GM23338 (cell line): ENCODE results near the gene FAM120A. TPM values are rescaled to one million over a fixed set of nuclear protein-coding genes. Genes with fewer than 3 reads are reported as not detected.

Source experiments
- ATAC-seq: fragments of 200-7000 bp; cut with Tn5 transposase; 3 replicates; pipeline ENCODE4 v1.9.1; 2020
- DNase-seq: peaks from one replicate; pipeline ENCODE4 v3.0.0-alpha.2; 2015; ENCODE audit warnings: low spot score
- H2AFZ ChIP-seq: fragments of 200-600 bp; sonication (generic); 2 replicates; pipeline ENCODE4 v1.8.0; 2016; ENCODE audit warnings: antibody characterized with exemption, mild to moderate bottlenecking, moderate library complexity
- H3F3A ChIP-seq: fragments of 200-600 bp; sonication (generic); replicated peaks from 2 replicates; pipeline ENCODE4 v1.8.0; 2017; ENCODE audit warnings: antibody characterized with exemption, mixed run types, low read depth
- H3K27ac ChIP-seq: fragments of 200-600 bp; sonication (generic); 2 replicates; pipeline ENCODE4 v1.6.1; 2016; ENCODE audit warnings: low read depth
- H3K27me3 ChIP-seq: fragments of 200-600 bp; sonication (generic); 2 replicates; pipeline ENCODE4 v1.8.0; 2016; ENCODE audit warnings: mild to moderate bottlenecking, mixed run types, moderate library complexity; ENCODE audit not compliant: insufficient read depth
- H3K36me3 ChIP-seq: fragments of 200-600 bp; sonication (generic); 2 replicates; pipeline ENCODE4 v1.8.0; 2016; ENCODE audit warnings: mild to moderate bottlenecking; ENCODE audit not compliant: insufficient read depth
- H3K4me1 ChIP-seq: fragments of 200-600 bp; sonication (generic); 2 replicates; pipeline ENCODE4 v1.8.0; 2016; ENCODE audit warnings: mild to moderate bottlenecking, moderate library complexity; ENCODE audit not compliant: insufficient read depth
- H3K4me2 ChIP-seq: fragments of 200-600 bp; sonication (generic); 2 replicates; pipeline ENCODE4 v1.7.1; 2017; ENCODE audit warnings: mixed run types
- H3K4me3 ChIP-seq: fragments of 200-600 bp; sonication (generic); 2 replicates; pipeline ENCODE4 v1.6.1; 2016; ENCODE audit warnings: mixed run types
- H3K79me2 ChIP-seq: fragments of 200-600 bp; sonication (generic); replicated peaks from 2 replicates; pipeline ENCODE4 v1.8.0; 2017; ENCODE audit warnings: mild to moderate bottlenecking; ENCODE audit not compliant: insufficient read depth
- H3K9me2 ChIP-seq: fragments of 200-600 bp; sonication (generic); 2 replicates; pipeline ENCODE4 v1.8.0; 2017; ENCODE audit not compliant: insufficient read depth
- H4K20me1 ChIP-seq: fragments of 200-600 bp; sonication (generic); replicated peaks from 2 replicates; pipeline ENCODE4 v1.8.0; 2017; ENCODE audit warnings: mild to moderate bottlenecking; ENCODE audit not compliant: insufficient read depth
- H3K27ac Mint-ChIP-seq: 2 replicates; pipeline ENCODE4 v1.8.0; 2020; ENCODE audit warnings: inconsistent platforms, mild to moderate bottlenecking, moderate library complexity, mixed read lengths
- H3K27me3 Mint-ChIP-seq: 3 replicates; pipeline ENCODE4 v1.8.0; 2022; ENCODE audit warnings: low read depth, mild to moderate bottlenecking, moderate library complexity, mixed read lengths, inconsistent platforms; ENCODE audit not compliant: insufficient read depth, poor library complexity
- H3K36me3 Mint-ChIP-seq: 3 replicates; pipeline ENCODE4 v1.8.0; 2021; ENCODE audit warnings: low read depth, mild to moderate bottlenecking, inconsistent platforms, moderate library complexity, mixed read lengths
- H3K4me1 Mint-ChIP-seq: 3 replicates; pipeline ENCODE4 v1.8.0; 2020; ENCODE audit warnings: mild to moderate bottlenecking, inconsistent platforms, mixed read lengths
- H3K4me3 Mint-ChIP-seq: 3 replicates; pipeline ENCODE4 v1.8.0; 2021; ENCODE audit warnings: moderate library complexity, mild to moderate bottlenecking, inconsistent platforms, mixed read lengths
- H3K9me3 Mint-ChIP-seq: 3 replicates; pipeline ENCODE4 v1.8.0; 2020; ENCODE audit warnings: moderate library complexity, mild to moderate bottlenecking, inconsistent platforms, mixed read lengths
- CREB1 ChIP-seq: fragments of 250-450 bp; sonication (Bioruptor Pico); IDR thresholded peaks from 2 replicates; pipeline ENCODE4 v1.5.0; 2020; ENCODE audit warnings: low read depth, mild to moderate bottlenecking, moderate library complexity
- EZH2 ChIP-seq: fragments of 200-600 bp; sonication (generic); IDR thresholded peaks from one replicate; pipeline ENCODE4 v1.8.0; 2017; ENCODE audit warnings: antibody characterized with exemption, mild to moderate bottlenecking, low read depth; ENCODE audit not compliant: unreplicated experiment
- EZH2phosphoT487 ChIP-seq: fragments of 200-600 bp; sonication (generic); IDR thresholded peaks from one replicate; pipeline ENCODE4 v1.8.1; 2018; ENCODE audit warnings: antibody characterized with exemption; ENCODE audit not compliant: unreplicated experiment
- JUNB ChIP-seq: IDR thresholded peaks from one replicate; pipeline ENCODE4 v1.6.1; 2016; ENCODE audit warnings: antibody characterized with exemption; ENCODE audit not compliant: unreplicated experiment
- NANOG ChIP-seq: IDR thresholded peaks from 2 replicates; pipeline ENCODE4 v1.6.1; 2016; ENCODE audit warnings: antibody characterized with exemption, borderline replicate concordance
- POLR2AphosphoS5 ChIP-seq: IDR thresholded peaks from 2 replicates; pipeline ENCODE4 v1.6.1; 2016; ENCODE audit warnings: antibody characterized with exemption, low read depth
- STAT1 ChIP-seq: IDR thresholded peaks from one replicate; pipeline ENCODE4 v1.6.1; 2016; ENCODE audit warnings: antibody characterized with exemption; ENCODE audit not compliant: unreplicated experiment
- ZNF114 ChIP-seq: fragments of 250-450 bp; sonication (Bioruptor Pico); IDR thresholded peaks from 2 replicates; pipeline ENCODE4 v1.5.0; 2020; ENCODE audit warnings: mild to moderate bottlenecking, moderate library complexity
- ZNF331 ChIP-seq: fragments of 250-450 bp; sonication (Bioruptor Pico); IDR thresholded peaks from 2 replicates; pipeline ENCODE4 v1.5.0; 2020; ENCODE audit warnings: low read depth, mild to moderate bottlenecking, moderate library complexity
- polyA plus RNA-seq: library from polyadenylated mRNA; unstranded; fragments of >200 nt; fragmentation: Nextera tagmentation; extraction: Ambion mirVana; gene quantifications from 2 replicates; pipeline ENCODE4 v1.2.1, GENCODE V29; 2016
- total RNA-seq: library from RNA; depleted of rRNA; stranded (reverse); fragments of >200 nt; shearing (Covaris generic); gene quantifications from 2 replicates; pipeline ENCODE4 v1.2.3, GENCODE V29; 2014
- TF ChIP-seq, protein P1 (sequence below): fragments of 250-450 bp; sonication (Bioruptor Pico); IDR thresholded peaks from 2 replicates; pipeline ENCODE4 v1.5.0; 2020; ENCODE audit warnings: mild to moderate bottlenecking, moderate library complexity
- TF ChIP-seq, protein P2 (sequence below), 2 experiments: fragments of 200-600 bp in 1 of 2; sonication (generic) in 1 of 2; conservative IDR thresholded peaks; 2 replicates each; pipeline versions ENCODE4 v1.5.1 to v1.6.1; 2016 to 2017; ENCODE audit warnings: antibody characterized with exemption in 2 of 2, low read depth in 2 of 2, mild to moderate bottlenecking in 2 of 2, moderate library complexity in 1 of 2
- TF ChIP-seq, protein P3 (sequence below): IDR thresholded peaks from 2 replicates; pipeline ENCODE4 v1.6.1; 2016; ENCODE audit warnings: antibody characterized with exemption
- TF ChIP-seq, protein P4 (sequence below): IDR thresholded peaks from one replicate; pipeline ENCODE4 v1.6.1; 2018; ENCODE audit warnings: antibody characterized with exemption; ENCODE audit not compliant: unreplicated experiment

Gene FAM120A
- total and polyA plus RNA-seq, 2 experiments from 2014 or later, result 28.2 to 52.5 TPM

DNA sequence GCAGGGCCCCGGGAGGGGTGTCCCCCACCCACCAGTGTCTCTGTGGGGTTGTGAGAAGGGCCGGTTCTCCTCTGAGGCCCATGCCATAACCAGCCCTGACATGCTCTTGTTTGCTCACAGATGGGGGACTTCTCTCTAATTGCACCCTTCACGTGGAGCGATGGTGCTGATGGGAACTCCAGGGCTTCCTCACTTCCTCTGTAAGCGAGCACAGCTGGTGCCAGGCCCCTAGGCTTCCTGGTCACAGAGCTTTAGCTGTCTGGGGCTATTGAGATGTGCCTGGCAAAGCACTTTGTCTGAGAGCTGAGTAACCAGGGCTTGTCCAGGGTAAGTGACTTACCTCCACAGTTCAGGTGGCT is 161.3 kb downstream of the FAM120A start:
- Histone ChIP-seq H3K27me3 (no peaks in the 10 kb centered on the region), H3K36me3 (no peaks in the 10 kb centered on the region), H3K27ac (no peak overlapping the region), H3K4me1 (peaks cover 12% of the 10 kb centered on the region), H3K9me2 (0 out of 2 replicates have a peak, but pooled peaks cover 7% of the 10 kb centered on the region), H4K20me1 (no peaks in the 10 kb centered on the region), H3K4me3 (no peak overlapping the region), H3K4me2 (no peak overlapping the region), H3K79me2 (peaks cover 24% of the 10 kb centered on the region), H2AFZ (no peak overlapping the region), H3F3A (peaks cover 8% of the 10 kb centered on the region; the same call in 1 of the 2 replicates)
- ATAC-seq (no peak), DNase-seq (no peak)
- no peak for TF ChIP-seq EZH2phosphoT487
- no peak for TF ChIP-seq EZH2
- TF ChIP-seq NANOG, result no peak
- no peak for TF ChIP-seq POLR2AphosphoS5
- TF ChIP-seq STAT1, result no peak
- TF ChIP-seq, protein P1, sequence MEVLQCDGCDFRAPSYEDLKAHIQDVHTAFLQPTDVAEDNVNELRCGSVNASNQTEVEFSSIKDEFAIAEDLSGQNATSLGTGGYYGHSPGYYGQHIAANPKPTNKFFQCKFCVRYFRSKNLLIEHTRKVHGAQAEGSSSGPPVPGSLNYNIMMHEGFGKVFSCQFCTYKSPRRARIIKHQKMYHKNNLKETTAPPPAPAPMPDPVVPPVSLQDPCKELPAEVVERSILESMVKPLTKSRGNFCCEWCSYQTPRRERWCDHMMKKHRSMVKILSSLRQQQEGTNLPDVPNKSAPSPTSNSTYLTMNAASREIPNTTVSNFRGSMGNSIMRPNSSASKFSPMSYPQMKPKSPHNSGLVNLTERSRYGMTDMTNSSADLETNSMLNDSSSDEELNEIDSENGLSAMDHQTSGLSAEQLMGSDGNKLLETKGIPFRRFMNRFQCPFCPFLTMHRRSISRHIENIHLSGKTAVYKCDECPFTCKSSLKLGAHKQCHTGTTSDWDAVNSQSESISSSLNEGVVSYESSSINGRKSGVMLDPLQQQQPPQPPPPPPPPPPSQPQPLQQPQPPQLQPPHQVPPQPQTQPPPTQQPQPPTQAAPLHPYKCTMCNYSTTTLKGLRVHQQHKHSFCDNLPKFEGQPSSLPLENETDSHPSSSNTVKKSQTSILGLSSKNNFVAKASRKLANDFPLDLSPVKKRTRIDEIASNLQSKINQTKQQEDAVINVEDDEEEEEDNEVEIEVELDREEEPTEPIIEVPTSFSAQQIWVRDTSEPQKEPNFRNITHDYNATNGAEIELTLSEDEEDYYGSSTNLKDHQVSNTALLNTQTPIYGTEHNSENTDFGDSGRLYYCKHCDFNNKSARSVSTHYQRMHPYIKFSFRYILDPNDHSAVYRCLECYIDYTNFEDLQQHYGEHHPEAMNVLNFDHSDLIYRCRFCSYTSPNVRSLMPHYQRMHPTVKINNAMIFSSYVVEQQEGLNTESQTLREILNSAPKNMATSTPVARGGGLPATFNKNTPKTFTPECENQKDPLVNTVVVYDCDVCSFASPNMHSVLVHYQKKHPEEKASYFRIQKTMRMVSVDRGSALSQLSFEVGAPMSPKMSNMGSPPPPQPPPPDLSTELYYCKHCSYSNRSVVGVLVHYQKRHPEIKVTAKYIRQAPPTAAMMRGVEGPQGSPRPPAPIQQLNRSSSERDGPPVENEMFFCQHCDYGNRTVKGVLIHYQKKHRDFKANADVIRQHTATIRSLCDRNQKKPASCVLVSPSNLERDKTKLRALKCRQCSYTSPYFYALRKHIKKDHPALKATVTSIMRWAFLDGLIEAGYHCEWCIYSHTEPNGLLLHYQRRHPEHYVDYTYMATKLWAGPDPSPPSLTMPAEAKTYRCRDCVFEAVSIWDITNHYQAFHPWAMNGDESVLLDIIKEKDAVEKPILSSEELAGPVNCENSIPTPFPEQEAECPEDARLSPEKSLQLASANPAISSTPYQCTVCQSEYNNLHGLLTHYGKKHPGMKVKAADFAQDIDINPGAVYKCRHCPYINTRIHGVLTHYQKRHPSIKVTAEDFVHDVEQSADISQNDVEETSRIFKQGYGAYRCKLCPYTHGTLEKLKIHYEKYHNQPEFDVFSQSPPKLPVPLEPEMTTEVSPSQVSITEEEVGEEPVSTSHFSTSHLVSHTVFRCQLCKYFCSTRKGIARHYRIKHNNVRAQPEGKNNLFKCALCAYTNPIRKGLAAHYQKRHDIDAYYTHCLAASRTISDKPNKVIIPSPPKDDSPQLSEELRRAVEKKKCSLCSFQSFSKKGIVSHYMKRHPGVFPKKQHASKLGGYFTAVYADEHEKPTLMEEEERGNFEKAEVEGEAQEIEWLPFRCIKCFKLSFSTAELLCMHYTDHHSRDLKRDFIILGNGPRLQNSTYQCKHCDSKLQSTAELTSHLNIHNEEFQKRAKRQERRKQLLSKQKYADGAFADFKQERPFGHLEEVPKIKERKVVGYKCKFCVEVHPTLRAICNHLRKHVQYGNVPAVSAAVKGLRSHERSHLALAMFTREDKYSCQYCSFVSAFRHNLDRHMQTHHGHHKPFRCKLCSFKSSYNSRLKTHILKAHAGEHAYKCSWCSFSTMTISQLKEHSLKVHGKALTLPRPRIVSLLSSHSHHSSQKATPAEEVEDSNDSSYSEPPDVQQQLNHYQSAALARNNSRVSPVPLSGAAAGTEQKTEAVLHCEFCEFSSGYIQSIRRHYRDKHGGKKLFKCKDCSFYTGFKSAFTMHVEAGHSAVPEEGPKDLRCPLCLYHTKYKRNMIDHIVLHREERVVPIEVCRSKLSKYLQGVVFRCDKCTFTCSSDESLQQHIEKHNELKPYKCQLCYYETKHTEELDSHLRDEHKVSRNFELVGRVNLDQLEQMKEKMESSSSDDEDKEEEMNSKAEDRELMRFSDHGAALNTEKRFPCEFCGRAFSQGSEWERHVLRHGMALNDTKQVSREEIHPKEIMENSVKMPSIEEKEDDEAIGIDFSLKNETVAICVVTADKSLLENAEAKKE (CRISPR knock-in tag), result no peak
- TF ChIP-seq JUNB, result no peak
- no peak for TF ChIP-seq CREB1 (CRISPR knock-in tag)
- TF ChIP-seq ZNF114 (CRISPR knock-in tag), result no peak
- TF ChIP-seq ZNF331 (CRISPR knock-in tag), result no peak
- TF ChIP-seq, protein P2, sequence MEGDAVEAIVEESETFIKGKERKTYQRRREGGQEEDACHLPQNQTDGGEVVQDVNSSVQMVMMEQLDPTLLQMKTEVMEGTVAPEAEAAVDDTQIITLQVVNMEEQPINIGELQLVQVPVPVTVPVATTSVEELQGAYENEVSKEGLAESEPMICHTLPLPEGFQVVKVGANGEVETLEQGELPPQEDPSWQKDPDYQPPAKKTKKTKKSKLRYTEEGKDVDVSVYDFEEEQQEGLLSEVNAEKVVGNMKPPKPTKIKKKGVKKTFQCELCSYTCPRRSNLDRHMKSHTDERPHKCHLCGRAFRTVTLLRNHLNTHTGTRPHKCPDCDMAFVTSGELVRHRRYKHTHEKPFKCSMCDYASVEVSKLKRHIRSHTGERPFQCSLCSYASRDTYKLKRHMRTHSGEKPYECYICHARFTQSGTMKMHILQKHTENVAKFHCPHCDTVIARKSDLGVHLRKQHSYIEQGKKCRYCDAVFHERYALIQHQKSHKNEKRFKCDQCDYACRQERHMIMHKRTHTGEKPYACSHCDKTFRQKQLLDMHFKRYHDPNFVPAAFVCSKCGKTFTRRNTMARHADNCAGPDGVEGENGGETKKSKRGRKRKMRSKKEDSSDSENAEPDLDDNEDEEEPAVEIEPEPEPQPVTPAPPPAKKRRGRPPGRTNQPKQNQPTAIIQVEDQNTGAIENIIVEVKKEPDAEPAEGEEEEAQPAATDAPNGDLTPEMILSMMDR (conservative IDR thresholded peaks at IDR 0.05; ENCODE audit: low read depth in 2 of 2), result no peak
- TF ChIP-seq, protein P3, sequence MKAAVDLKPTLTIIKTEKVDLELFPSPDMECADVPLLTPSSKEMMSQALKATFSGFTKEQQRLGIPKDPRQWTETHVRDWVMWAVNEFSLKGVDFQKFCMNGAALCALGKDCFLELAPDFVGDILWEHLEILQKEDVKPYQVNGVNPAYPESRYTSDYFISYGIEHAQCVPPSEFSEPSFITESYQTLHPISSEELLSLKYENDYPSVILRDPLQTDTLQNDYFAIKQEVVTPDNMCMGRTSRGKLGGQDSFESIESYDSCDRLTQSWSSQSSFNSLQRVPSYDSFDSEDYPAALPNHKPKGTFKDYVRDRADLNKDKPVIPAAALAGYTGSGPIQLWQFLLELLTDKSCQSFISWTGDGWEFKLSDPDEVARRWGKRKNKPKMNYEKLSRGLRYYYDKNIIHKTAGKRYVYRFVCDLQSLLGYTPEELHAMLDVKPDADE, result no peak
- TF ChIP-seq, protein P4, sequence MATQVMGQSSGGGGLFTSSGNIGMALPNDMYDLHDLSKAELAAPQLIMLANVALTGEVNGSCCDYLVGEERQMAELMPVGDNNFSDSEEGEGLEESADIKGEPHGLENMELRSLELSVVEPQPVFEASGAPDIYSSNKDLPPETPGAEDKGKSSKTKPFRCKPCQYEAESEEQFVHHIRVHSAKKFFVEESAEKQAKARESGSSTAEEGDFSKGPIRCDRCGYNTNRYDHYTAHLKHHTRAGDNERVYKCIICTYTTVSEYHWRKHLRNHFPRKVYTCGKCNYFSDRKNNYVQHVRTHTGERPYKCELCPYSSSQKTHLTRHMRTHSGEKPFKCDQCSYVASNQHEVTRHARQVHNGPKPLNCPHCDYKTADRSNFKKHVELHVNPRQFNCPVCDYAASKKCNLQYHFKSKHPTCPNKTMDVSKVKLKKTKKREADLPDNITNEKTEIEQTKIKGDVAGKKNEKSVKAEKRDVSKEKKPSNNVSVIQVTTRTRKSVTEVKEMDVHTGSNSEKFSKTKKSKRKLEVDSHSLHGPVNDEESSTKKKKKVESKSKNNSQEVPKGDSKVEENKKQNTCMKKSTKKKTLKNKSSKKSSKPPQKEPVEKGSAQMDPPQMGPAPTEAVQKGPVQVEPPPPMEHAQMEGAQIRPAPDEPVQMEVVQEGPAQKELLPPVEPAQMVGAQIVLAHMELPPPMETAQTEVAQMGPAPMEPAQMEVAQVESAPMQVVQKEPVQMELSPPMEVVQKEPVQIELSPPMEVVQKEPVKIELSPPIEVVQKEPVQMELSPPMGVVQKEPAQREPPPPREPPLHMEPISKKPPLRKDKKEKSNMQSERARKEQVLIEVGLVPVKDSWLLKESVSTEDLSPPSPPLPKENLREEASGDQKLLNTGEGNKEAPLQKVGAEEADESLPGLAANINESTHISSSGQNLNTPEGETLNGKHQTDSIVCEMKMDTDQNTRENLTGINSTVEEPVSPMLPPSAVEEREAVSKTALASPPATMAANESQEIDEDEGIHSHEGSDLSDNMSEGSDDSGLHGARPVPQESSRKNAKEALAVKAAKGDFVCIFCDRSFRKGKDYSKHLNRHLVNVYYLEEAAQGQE, result no peak
- peaks cover 8% of the 10 kb centered on the region; the same call in 2 of the 3 replicates for H3K9me3 Mint-ChIP-seq
- H3K4me3 Mint-ChIP-seq, result no peak overlapping the region
- peaks cover 9% of the 10 kb centered on the region; the same call in 2 of the 3 replicates for H3K36me3 Mint-ChIP-seq
- no peak overlapping the region for H3K27ac Mint-ChIP-seq
- peaks cover 6% of the 10 kb centered on the region for H3K27me3 Mint-ChIP-seq
- H3K4me1 Mint-ChIP-seq, result peaks cover 22% of the 10 kb centered on the region
